Head of caudate nucleus (tissue), 42 donors: ENCODE data around the gene KCNN1.

Experiments used
- DNase-seq, 42 donors: peaks; one replicate each; pipeline versions ENCODE4 v3.0.0 to v3.0.0-alpha.2; 2020 to 2021; ENCODE audit warnings: mixed read lengths in 7 of 42
- intact Hi-C: fragments of 100-400 bp; cut with DNase I; formaldehyde crosslinking; loops from one replicate; pipeline ENCODE4 v1.15.0; 2022

Gene KCNN1

GRCh38 chr19:18049385-18049784 lies 82.5 kb downstream of the KCNN1 start:
- intact Hi-C loops = no loop called here
- peak; percentile 38 to 94 (median 79) for DNase-seq
